ENCODE results near the gene HELZ. TPM values are rescaled to one million over a fixed set of nuclear protein-coding genes. Genes with fewer than 3 reads are reported as not detected.

The HELZ gene
- total and polyA plus RNA-seq, 2 of the 8 experiments (the other 6 are each of a cell fraction or from before 2014, with no cell fraction given): 10.0 to 48.7 TPM

GRCh38 chr17:67138392-67138791, 106.6 kb downstream of the HELZ start:
- Histone ChIP-seq H3K4me2 (ENCODE audit: insufficient read depth in 1 of 2, low read depth in 2 of 2, low read length in 2 of 2) (no peak overlapping the region), H3K4me3 (ENCODE audit: extremely low read depth in 1 of 4, insufficient read depth in 2 of 4, low read depth in 3 of 4, low read length in 4 of 4) (no peak overlapping the region), H2BK12ac (ENCODE audit: low read depth, low read length) (no peak overlapping the region), H3K23ac (ENCODE audit: insufficient read length) (no peak overlapping the region), H3K36me3 (ENCODE audit: control insufficient read depth in 2 of 4, insufficient read depth in 4 of 4, low read length in 3 of 4) (peaks cover 0 to 10% (median 4%) of the 10 kb centered on the region in 4 experiments; a peak in 3 of 8 replicates), H3K56ac (replicated peaks; ENCODE audit: insufficient read length, low read depth, low read length) (no peak overlapping the region), H3K4ac (replicated peaks; ENCODE audit: insufficient read length, low read depth, low read length) (no peak overlapping the region), H4K8ac (ENCODE audit: extremely low read depth, insufficient read depth, low read length) (no peak overlapping the region), H2AK5ac (ENCODE audit: low read depth, low read length) (no peak overlapping the region), H2BK5ac (ENCODE audit: low read depth, low read length) (no peak overlapping the region), H3K23me2 (ENCODE audit: low read depth, low read length) (no peaks in the 10 kb centered on the region), H2BK15ac (ENCODE audit: low read length) (no peak overlapping the region), H3K27me3 (replicated peaks in 1 of 4; ENCODE audit: control insufficient read depth in 3 of 4, extremely low read depth in 1 of 4, insufficient read depth in 3 of 4, low read length in 3 of 4) (no peaks in the 10 kb centered on the region), H4K5ac (ENCODE audit: insufficient read length, low read depth, low read length) (no peak overlapping the region), H3K79me1 (ENCODE audit: low read depth, low read length) (no peaks in the 10 kb centered on the region), H3K9ac (replicated peaks in 1 of 4; ENCODE audit: extremely low read depth in 1 of 4, low read depth in 3 of 4, low read length in 3 of 4) (no peak overlapping the region), H4K20me1 (replicated peaks in 1 of 2; ENCODE audit: control insufficient read depth in 1 of 2, insufficient read depth in 2 of 2, low read length in 2 of 2) (peaks cover 0 to 4% of the 10 kb centered on the region in 2 experiments), H3K27ac (ENCODE audit: low read depth, low read length) (no peak overlapping the region), H4K91ac (replicated peaks; ENCODE audit: insufficient read length, low read length) (no peak overlapping the region), H3K18ac (ENCODE audit: extremely low read depth, low read length) (no peak overlapping the region), H3K9me3 (ENCODE audit: insufficient read depth in 2 of 2, low read depth in 1 of 2, low read length in 1 of 2) (no peaks in the 10 kb centered on the region), H2BK120ac (replicated peaks; ENCODE audit: low read depth, low read length) (no peak overlapping the region), H3K4me1 (replicated peaks in 1 of 4; ENCODE audit: control insufficient read depth in 3 of 4, insufficient read depth in 4 of 4, low read length in 3 of 4) (no peaks in the 10 kb centered on the region), H3K79me2 (ENCODE audit: control insufficient read depth in 1 of 2, insufficient read depth in 2 of 2, low read length in 2 of 2) (no peaks in the 10 kb centered on the region), H2AFZ (ENCODE audit: low read length) (no peak overlapping the region), H2BK20ac (ENCODE audit: low read length) (no peak overlapping the region), H3K14ac (ENCODE audit: insufficient read length) (no peak overlapping the region)
- ChIA-PET CTCF (ENCODE audit: partially characterized antibody) (interaction anchor here (1.7 to 2.0 kb wide), 2 partner anchors 29 to 135 kb away, joined by 4 to 6 read pairs; no protein-coding TSS in a partner anchor), POLR2A (ENCODE audit: partially characterized antibody) (no interaction called here)
- DNase-seq (ENCODE audit: low read depth in 1 of 2, low spot score in 2 of 2) (no peak), FAIRE-seq (no peak)
- TF ChIP-seq ATF3 (IDR thresholded peaks at IDR 0.05; ENCODE audit: insufficient read depth, low read depth, low read length) (no peak), HDAC6 (IDR thresholded peaks at IDR 0.05; ENCODE audit: low read depth, low read length) (no peak), BRCA1 (IDR thresholded peaks at IDR 0.05; ENCODE audit: low read depth, low read length) (no peak), PHF8 (conservative IDR thresholded peaks at IDR 0.05; ENCODE audit: low read depth, low read length) (no peak), CREB1 (IDR thresholded peaks at IDR 0.05) (no peak), SIRT6 (IDR thresholded peaks at IDR 0.05; ENCODE audit: low read length) (no peak), SUZ12 (IDR thresholded peaks at IDR 0.05; ENCODE audit: low read length) (no peak), EP300 (IDR thresholded peaks at IDR 0.05; ENCODE audit: borderline replicate concordance in 1 of 2, low read depth in 2 of 2, low read length in 2 of 2) (no peak), KDM1A (IDR thresholded peaks at IDR 0.05; ENCODE audit: borderline replicate concordance, low read length) (no peak), SAP30 (IDR thresholded peaks at IDR 0.05; ENCODE audit: insufficient read depth, insufficient replicate concordance, low read length) (no peak), RBBP5 (IDR thresholded peaks at IDR 0.05; ENCODE audit: borderline replicate concordance, low read depth, low read length) (no peak)
- TF ChIP-seq, protein P1, sequence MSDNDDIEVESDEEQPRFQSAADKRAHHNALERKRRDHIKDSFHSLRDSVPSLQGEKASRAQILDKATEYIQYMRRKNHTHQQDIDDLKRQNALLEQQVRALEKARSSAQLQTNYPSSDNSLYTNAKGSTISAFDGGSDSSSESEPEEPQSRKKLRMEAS (IDR thresholded peaks at IDR 0.05): no peak
- TF ChIP-seq, protein P2, sequence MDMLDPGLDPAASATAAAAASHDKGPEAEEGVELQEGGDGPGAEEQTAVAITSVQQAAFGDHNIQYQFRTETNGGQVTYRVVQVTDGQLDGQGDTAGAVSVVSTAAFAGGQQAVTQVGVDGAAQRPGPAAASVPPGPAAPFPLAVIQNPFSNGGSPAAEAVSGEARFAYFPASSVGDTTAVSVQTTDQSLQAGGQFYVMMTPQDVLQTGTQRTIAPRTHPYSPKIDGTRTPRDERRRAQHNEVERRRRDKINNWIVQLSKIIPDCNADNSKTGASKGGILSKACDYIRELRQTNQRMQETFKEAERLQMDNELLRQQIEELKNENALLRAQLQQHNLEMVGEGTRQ (IDR thresholded peaks at IDR 0.05; ENCODE audit: low read length): no peak
